Sigmoid colon (tissue), 7 donors: ENCODE measurements around the gene TNFRSF12A. TPM values are rescaled to one million over a fixed set of nuclear protein-coding genes. Genes with fewer than 3 reads are reported as not detected.

Source experiments
- DNase-seq: peaks from one replicate; pipeline ENCODE4 v3.0.0-alpha.2; 2019
- H3K27ac ChIP-seq, 4 donors: fragments of 200-600 bp; sonication (generic); one replicate each; pipeline ENCODE4 v1.5.1; 2016 to 2019; ENCODE audit warnings: mild to moderate bottlenecking in 1 of 4
- H3K27me3 ChIP-seq, 3 donors: fragments of 200-600 bp; sonication (generic); one replicate each; pipeline ENCODE4 v1.5.1; 2019; ENCODE audit warnings: mild to moderate bottlenecking in 1 of 3
- H3K36me3 ChIP-seq, 4 donors: fragments of 200-600 bp; sonication (generic); one replicate each; pipeline ENCODE4 v1.5.1; 2016 to 2019
- H3K4me1 ChIP-seq, 4 donors: fragments of 200-600 bp; sonication (generic); one replicate each; pipeline ENCODE4 v1.5.1; 2017 to 2019
- H3K4me3 ChIP-seq, 4 donors: fragments of 200-600 bp; sonication (generic); one replicate each; pipeline ENCODE4 v1.5.1; 2017 to 2019; ENCODE audit warnings: mild to moderate bottlenecking in 2 of 4, moderate library complexity in 1 of 4
- H3K9me3 ChIP-seq, 4 donors: fragments of 200-600 bp in 3 of 4; sonication (generic) in 3 of 4; one replicate each; pipeline versions ENCODE4 v1.5.1 to v1.6.1; 2013 to 2019
- CTCF ChIP-seq, 4 experiments: fragments of 450-650 bp in 3 of 4; fragments of 200-600 bp in 1 of 4; IDR thresholded peaks; one replicate each; pipeline ENCODE4 v1.5.1; 2016 to 2019; ENCODE audit warnings: antibody characterized with exemption in 4 of 4, mild to moderate bottlenecking in 3 of 4, moderate library complexity in 2 of 4
- EP300 ChIP-seq, 4 donors: sonication (generic); formaldehyde crosslinking; IDR thresholded peaks; one replicate each; pipeline ENCODE4 v1.6.1; 2017; ENCODE audit warnings: antibody characterized with exemption in 4 of 4
- POLR2A ChIP-seq, 2 donors: fragments of 450-650 bp; IDR thresholded peaks; one replicate each; pipeline ENCODE4 v1.6.1; 2016; ENCODE audit warnings: antibody characterized with exemption in 2 of 2, mild to moderate bottlenecking in 2 of 2, moderate library complexity in 2 of 2
- POLR2AphosphoS5 ChIP-seq, 4 donors: sonication (generic); formaldehyde crosslinking; IDR thresholded peaks; one replicate each; pipeline ENCODE4 v1.6.1; 2017; ENCODE audit warnings: antibody characterized with exemption in 4 of 4
- WGBS, 2 donors: extraction: QIAGEN DNeasy Blood & Tissue Kit; methylation state at CpG; one replicate each; pipeline ENCODE4 v1.1.7; 2013; 5-methylcytosine and 5-hydroxymethylcytosine counted together
- intact Hi-C: fragments of 100-400 bp; cut with DNase I; formaldehyde crosslinking; loops from one replicate; pipeline ENCODE4 v1.15.1; 2023
- polyA plus RNA-seq, 3 donors: library from polyadenylated mRNA; stranded (reverse); fragments of 200-250 nt; gene quantifications; one replicate each; pipeline ENCODE4 v1.2.3, GENCODE V29; 2013
- total RNA-seq, 4 donors: library from RNA; depleted of rRNA; stranded (reverse); fragments of >200 nt; gene quantifications; one replicate each; pipeline ENCODE4 v1.1.0, GENCODE V29; 2016
- donor health status: healthy with polysubstance abuse.
- donor health status: Bipolar disorder and iron deficiency.
- donor health status: healthy.

The TNFRSF12A gene
- total RNA-seq, result 10 to 100 TPM in 3 of 4 donors, 1 to 10 TPM in 1; 6.1 to 78.2 (median 12.7) TPM
- polyA plus RNA-seq, result 10 to 100 TPM in 1 of 3 donors, 1 to 10 TPM in 2; 6.6 to 16.3 (median 7.9) TPM

- TF ChIP-seq EP300 (IDR thresholded peaks at IDR 0.05), result no peak
- peak in 1 of 2 donors; percentile 51 for TF ChIP-seq POLR2A (IDR thresholded peaks at IDR 0.05)
- TF ChIP-seq POLR2AphosphoS5 (IDR thresholded peaks at IDR 0.05), result peak; percentile 56 to 90 (median 88)
- no peak for TF ChIP-seq CTCF (IDR thresholded peaks at IDR 0.05)
- DNase-seq, result peak; percentile 83
- Histone ChIP-seq H3K27ac (peak within 1 kb of the TSS; percentile 98 to 99 (median 98)), H3K4me3 (peak within 1 kb of the TSS; percentile 46 to 74 (median 61)), H3K36me3 (no peaks in the 10 kb centered on the region), H3K27me3 (peaks cover 17 to 28% (median 24%) of the 10 kb centered on the region in 3 donors), H3K4me1 (peaks cover 0 to 59% (median 53%) of the 10 kb centered on the region in 4 donors), H3K9me3 (no peaks in the 10 kb centered on the region)
- intact Hi-C loops, result loop anchor here (2.0 kb wide), 1 partner anchor 263 kb away; the partner anchor contains the start of gene ZNF263
- 1% methylated on average over 49 of the region's 49 CpGs for WGBS, 2 donors
These were observed at the start of gene TNFRSF12A for GRCh38 chr16:3020247-3020603. TSS of gene TNFRSF12A (plus strand) at chr16:3020368. CDS start at chr16:3020398, 30 bp downstream.

- WGBS, 2 donors, result 77 to 79% methylated on average over 6 of the region's 6 CpGs
- TF ChIP-seq POLR2A (IDR thresholded peaks at IDR 0.05) (no peak), CTCF (IDR thresholded peaks at IDR 0.05) (no peak), POLR2AphosphoS5 (IDR thresholded peaks at IDR 0.05) (no peak), EP300 (IDR thresholded peaks at IDR 0.05) (no peak)
- H3K36me3 ChIP-seq, result no peaks in the 10 kb centered on the region
- H3K4me3 ChIP-seq, result peak overlapping the region in 2 of 4 donors; percentile 69 to 82
- H3K27me3 ChIP-seq, result peaks cover 27 to 52% (median 44%) of the 10 kb centered on the region in 3 donors
- intact Hi-C loops, result no loop called here
- peaks cover 0 to 39% (median 32%) of the 10 kb centered on the region in 4 donors for H3K4me1 ChIP-seq
- no peak overlapping the region for H3K27ac ChIP-seq
- no peaks in the 10 kb centered on the region for H3K9me3 ChIP-seq
- no peak for DNase-seq
These were observed 49.6 kb upstream of the TNFRSF12A start for GRCh38 chr16:2970563-2970962.

DNA sequence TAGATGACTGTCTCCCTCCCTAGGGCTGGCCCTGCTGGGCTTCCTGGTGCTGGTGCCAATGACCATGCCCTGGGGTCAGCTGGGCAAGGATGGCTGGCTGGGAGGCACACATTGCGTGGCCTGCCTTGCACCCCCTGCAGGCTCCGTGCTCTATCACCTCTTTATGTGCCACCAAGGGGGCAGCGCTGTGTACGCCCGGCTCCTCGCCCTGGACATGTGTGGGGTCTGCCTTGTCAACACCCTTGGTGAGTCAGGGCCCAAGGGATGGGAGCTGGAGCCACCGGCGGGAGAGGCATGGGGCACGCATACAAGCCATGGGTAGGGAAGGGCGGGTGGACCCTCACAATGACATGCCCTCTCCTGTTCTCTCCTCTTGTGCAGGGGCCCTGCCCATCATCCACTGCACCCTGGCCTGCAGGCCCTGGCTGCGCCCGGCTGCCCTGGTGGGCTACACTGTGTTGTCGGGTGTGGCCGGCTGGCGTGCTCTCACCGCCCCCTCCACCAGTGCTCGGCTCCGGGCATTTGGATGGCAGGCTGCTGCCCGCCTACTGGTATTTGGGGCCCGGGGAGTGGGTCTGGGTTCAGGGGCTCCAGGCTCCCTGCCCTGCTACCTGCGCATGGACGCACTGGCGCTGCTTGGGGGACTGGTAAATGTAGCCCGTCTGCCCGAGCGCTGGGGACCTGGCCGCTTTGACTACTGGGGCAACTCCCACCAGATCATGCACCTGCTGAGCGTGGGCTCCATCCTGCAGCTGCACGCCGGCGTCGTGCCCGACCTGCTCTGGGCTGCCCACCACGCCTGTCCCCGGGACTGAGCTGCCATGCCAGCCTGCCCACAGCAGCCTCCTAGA, 48.8 kb upstream of the TNFRSF12A start:
- no peak overlapping the region for H3K27ac ChIP-seq
- no peaks in the 10 kb centered on the region for H3K9me3 ChIP-seq
- intact Hi-C loops, result no loop called here
- H3K36me3 ChIP-seq, result no peaks in the 10 kb centered on the region
- no peak overlapping the region for H3K4me3 ChIP-seq
- TF ChIP-seq EP300 (IDR thresholded peaks at IDR 0.05) (no peak), POLR2AphosphoS5 (IDR thresholded peaks at IDR 0.05) (no peak), CTCF (IDR thresholded peaks at IDR 0.05) (no peak), POLR2A (IDR thresholded peaks at IDR 0.05) (no peak)
- H3K4me1 ChIP-seq, result peaks cover 0 to 38% (median 31%) of the 10 kb centered on the region in 4 donors
- 90 to 92% methylated on average over 35 of the region's 35 CpGs for WGBS, 2 donors
- DNase-seq, result no peak
- H3K27me3 ChIP-seq, result peaks cover 19 to 44% (median 36%) of the 10 kb centered on the region in 3 donors

GRCh38 chr16:2971985-2972784, 48.0 kb upstream of the TNFRSF12A start:
- H3K9me3 ChIP-seq, result no peaks in the 10 kb centered on the region
- TF ChIP-seq POLR2AphosphoS5 (IDR thresholded peaks at IDR 0.05) (no peak), CTCF (IDR thresholded peaks at IDR 0.05) (no peak), POLR2A (IDR thresholded peaks at IDR 0.05) (no peak), EP300 (IDR thresholded peaks at IDR 0.05) (no peak)
- no peak overlapping the region for H3K4me3 ChIP-seq
- DNase-seq, result no peak
- peaks cover 0 to 30% (median 24%) of the 10 kb centered on the region in 4 donors for H3K4me1 ChIP-seq
- 81 to 83% methylated on average over 15 of the region's 15 CpGs for WGBS, 2 donors
- no peaks in the 10 kb centered on the region for H3K36me3 ChIP-seq
- H3K27me3 ChIP-seq, result peaks cover 11 to 41% (median 28%) of the 10 kb centered on the region in 3 donors
- H3K27ac ChIP-seq, result no peak overlapping the region
- intact Hi-C loops, result no loop called here
